HG03432 (cell line): ENCODE results near the gene STEAP2.

Experiments
- ATAC-seq: cut with Tn5 transposase; IDR thresholded peaks from one replicate; pipeline ENCODE4 v1.9.1; 2021; ENCODE audit warnings: mild to moderate bottlenecking, moderate library complexity; ENCODE audit not compliant: unreplicated experiment

STEAP2 gene

DNA sequence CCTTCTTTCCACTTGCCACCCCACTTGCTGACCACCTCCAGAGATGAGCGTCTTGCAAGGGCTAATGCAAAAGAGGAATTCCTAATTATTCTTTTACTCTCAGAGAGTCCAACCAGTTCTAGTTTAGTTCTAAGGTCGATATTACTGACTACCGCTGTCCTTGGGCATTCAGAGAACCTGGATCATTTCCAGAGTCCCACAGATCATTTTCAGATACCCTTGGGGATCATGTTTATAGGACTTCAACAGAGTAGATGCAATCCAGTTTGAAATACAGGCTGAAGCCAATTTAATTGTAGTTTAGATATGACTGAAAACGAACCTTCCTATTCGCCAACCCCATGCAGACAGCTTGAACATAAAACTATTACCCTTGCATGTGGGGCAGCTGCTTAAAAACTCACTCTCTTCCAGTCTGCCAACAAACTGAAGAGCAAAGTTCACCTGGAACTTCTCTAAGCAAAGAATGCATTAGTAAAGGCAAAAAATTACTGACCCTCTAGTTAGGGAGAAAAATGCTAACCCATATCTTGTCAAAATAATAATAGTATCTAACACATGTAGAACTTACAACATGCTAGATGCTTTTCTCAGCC lies 55.8 kb downstream of the STEAP2 start:
- ATAC-seq, result no peak

DNA sequence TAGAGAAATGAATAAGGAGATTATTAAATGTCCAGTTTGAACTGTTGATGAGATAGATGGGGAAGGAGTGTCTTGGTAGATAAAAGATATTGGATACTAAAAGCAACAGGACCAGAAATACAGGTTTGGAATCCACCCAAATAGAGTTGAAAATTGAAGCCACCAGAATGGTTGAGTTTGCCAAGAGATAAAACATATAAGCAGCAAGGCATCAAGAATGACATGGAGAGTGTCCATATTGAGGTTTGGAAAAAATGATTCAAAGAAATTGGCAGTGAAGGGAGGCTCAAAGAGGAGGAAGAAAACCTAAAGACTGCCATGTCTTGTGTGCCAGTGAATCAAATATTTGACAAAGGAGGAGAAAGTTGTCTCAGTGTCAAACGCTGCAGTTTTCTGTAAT lies 57.6 kb downstream of the STEAP2 start:
- no peak for ATAC-seq

DNA sequence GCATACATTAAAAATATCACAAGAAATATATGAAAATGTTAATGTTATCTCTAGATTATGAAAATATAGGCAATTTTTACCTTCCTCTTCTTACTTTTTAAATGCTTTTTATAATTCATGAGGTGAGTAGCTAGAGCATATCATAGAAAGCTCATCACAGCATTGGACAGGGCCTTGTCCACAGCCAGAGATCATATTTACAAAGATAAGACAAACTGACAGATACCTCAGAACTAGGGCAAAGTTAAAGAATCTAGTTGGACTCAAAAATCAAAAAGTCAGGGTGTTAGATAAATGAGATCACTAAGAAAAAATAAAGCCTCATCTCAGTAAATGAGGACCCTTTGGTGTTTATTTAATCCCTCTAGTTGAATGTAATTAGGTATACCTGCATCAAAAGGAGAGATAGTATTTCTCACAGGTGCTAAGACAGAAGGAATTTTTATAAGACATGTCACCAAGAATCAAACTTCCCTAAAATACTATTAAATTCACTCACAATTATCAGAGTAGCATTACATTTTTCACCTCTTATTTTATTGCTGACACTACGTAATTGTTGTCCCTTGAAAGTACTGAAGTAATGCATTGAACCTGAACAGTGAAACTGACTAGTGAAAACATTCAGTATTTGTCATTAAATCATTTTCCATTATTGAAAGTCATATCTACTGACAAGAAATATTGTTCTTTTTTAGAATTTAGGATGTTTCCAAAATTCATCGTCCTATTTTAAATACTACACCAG lies 59.1 kb downstream of the STEAP2 start:
- no peak for ATAC-seq

DNA sequence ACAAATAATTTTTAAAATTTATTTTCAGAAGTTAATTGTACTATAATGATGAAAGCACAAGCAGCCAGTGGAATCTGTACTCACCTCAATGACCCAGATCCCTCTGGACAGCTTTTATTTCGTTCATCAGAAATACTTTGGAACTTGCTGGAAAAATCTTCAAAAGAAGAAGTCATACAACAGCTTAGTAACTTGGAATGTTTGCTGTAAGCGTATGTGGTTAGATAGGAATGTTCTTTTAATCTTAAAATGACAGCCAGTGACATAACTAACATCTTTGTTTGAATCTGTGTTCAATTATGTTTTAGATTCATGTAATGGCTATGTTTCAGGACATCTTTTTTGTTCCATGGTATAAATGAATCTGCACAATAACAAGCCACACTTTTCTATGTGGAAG lies 60.2 kb downstream of the STEAP2 start:
- ATAC-seq, result no peak

DNA sequence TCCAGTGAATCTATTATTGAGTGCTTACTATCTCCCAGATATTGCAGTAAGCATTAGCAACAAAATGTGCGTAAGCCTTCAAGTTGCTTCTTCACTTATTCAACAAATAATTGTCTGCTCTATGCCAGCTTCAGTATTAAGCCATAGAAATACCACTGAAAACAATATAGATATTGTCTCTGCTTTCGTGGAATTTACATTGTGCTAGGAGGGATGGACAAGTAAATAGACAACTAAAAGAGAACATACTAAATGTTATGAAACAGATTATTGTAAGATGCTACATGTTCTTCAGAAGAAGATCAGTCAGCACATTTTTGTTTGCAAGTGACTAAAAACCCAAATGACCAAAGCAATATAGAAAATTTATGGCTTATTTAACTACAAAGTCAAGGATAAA lies 60.7 kb downstream of the STEAP2 start:
- no peak for ATAC-seq

DNA sequence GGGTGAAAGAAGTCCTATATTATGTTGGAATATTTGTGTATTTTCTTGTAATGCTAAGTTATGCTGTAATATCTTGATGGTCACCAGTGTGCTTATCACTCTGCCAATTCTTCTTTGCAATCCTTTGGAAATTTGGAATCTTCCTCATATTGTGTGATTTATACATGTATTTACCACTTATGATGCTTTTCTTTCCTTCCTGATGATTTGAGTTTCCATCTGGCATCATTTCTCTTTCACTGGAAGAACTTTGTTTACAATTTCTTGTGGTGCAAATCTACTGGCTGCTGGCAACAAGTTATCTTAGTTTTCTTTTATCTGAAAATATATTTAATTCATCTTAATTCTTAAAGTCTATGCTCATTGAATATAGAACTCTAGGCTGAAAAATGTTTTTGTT lies 62.6 kb downstream of the STEAP2 start:
- no peak for ATAC-seq

DNA sequence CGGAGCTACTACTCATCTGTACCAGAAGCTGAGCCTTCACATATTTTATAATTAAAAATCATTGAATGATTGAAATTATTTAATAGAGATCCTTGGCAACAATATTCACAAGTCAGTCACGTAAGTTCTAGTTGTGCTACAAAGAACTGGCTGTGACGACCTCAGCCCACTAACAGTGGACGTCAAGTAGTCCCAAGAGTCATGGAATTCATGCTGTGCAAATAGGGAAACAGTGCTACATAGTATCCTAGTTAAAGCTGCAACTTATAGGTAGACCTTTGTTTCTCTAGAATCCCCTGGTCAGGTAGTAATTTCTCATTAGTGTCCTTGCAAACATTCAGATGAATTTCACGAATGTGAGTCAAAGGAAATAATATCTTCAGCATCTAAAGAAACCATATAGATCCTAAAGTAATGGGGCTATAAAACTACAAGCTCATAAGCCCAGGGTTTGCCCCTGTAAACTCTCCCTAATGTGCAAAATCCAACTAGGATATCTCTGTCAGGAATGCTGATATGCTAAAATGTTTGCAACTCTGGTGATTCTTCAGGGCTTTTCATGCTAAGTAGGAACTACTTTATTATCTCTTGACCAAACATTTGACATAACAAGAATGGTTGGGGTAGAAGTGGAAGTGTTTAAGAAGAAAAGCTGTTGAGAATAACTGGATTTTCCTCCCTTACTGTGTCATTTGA lies 64.6 kb downstream of the STEAP2 start:
- ATAC-seq, result no peak
